K562 (cell line): ENCODE measurements around the gene PRR7. TPM values are rescaled to one million over a fixed set of nuclear protein-coding genes. Genes with fewer than 3 reads are reported as not detected.
A peak's percentile ranks its signal among the peaks of the same experiment; 100 is the strongest.

Experiments used
- ATAC-seq: fragments of 200-7000 bp; cut with Tn5 transposase; 3 replicates; pipeline ENCODE4 v1.9.1; 2020; ENCODE audit warnings: moderate library complexity
- BruUV-seq: library from RNA; stranded (reverse); fragments of 400-500 nt; replicated peaks from 2 replicates; lab custom pipeline; 2021; lab: Mats Ljungman, UMichigan
- CTCF ChIA-PET: fragments of 300-600 bp; formaldehyde crosslinking; extraction: SDS; loops from one replicate; lab custom pipeline; 2021; ENCODE audit warnings: low intra/inter-chr PET ratio; lab: Yijun Ruan, JAX
- POLR2A ChIA-PET: fragments of 300-600, 350-650 bp; sonication (Branson Sonifier 250); formaldehyde crosslinking; extraction: SDS; loops from one replicate; lab custom pipeline; 2021; ENCODE audit warnings: antibody characterized with exemption, inconsistent platforms; lab: Yijun Ruan, JAX
- DNase-seq, 4 experiments: peaks; one replicate each; pipeline versions ENCODE4 v3.0.0 to v3.0.0-alpha.2; 2011 to 2018; ENCODE audit warnings: low spot score in 3 of 4, mixed read lengths in 3 of 4; ENCODE audit errors: extremely low read depth in 1 of 4
- FAIRE-seq: peaks from 2 replicates; lab custom pipeline; 2011; peaks lifted over from hg19 to GRCh38; lab: Jason Lieb, UNC
- H2AFZ ChIP-seq: 2 replicates; pipeline ENCODE4 v1.6.0; 2011; ENCODE audit warnings: low read depth, low read length, control low read depth, inconsistent platforms
- H3K27ac ChIP-seq: fragments of 200-600 bp; 3 replicates; pipeline ENCODE4 v1.8.0; 2011; ENCODE audit warnings: low read depth, mild to moderate bottlenecking, control low read depth, inconsistent platforms, low read length, moderate library complexity, mixed read lengths; ENCODE audit errors: extremely low read depth
- H3K27me3 ChIP-seq, 2 experiments: fragments of 300-600 bp in 1 of 2; 2 replicates in 1 of 2; 3 replicates in 1 of 2; pipeline versions ENCODE4 v1.6.0 to v1.8.0; 2011; ENCODE audit warnings: inconsistent platforms in 2 of 2, low read length in 2 of 2, mild to moderate bottlenecking in 1 of 2, mixed read lengths in 1 of 2, moderate library complexity in 1 of 2; ENCODE audit not compliant: control insufficient read depth in 2 of 2, insufficient read depth in 2 of 2
- H3K36me3 ChIP-seq: fragments of 300-600 bp; 3 replicates; pipeline ENCODE4 v1.8.0; 2011; ENCODE audit warnings: mild to moderate bottlenecking, low read length, inconsistent platforms; ENCODE audit not compliant: control insufficient read depth, insufficient read depth
- H3K4me1 ChIP-seq, 2 experiments: fragments of 200-600 bp in 1 of 2; replicated peaks in 1 of 2; 2 replicates in 1 of 2; 3 replicates in 1 of 2; pipeline versions ENCODE4 v1.5.1 to v1.8.0; 2011; ENCODE audit warnings: inconsistent platforms in 2 of 2, low read length in 2 of 2, mild to moderate bottlenecking in 1 of 2, mixed read lengths in 1 of 2, moderate library complexity in 1 of 2; ENCODE audit not compliant: control insufficient read depth in 2 of 2, insufficient read depth in 2 of 2
- H3K4me2 ChIP-seq: 2 replicates; pipeline ENCODE4 v1.6.1; 2011; ENCODE audit warnings: low read length, control low read depth, inconsistent platforms, mixed read lengths; ENCODE audit not compliant: insufficient read depth
- H3K4me3 ChIP-seq: fragments of 200-600 bp; sonication (generic), shearing (Covaris generic); 2 replicates; pipeline ENCODE4 v1.5.1; 2016; ENCODE audit warnings: control low read depth, inconsistent platforms
- H3K79me2 ChIP-seq: fragments of 200-600 bp; 3 replicates; pipeline ENCODE4 v1.8.0; 2011; ENCODE audit warnings: low read length, inconsistent platforms; ENCODE audit not compliant: control insufficient read depth, insufficient read depth
- H3K9ac ChIP-seq, 2 experiments: 2 replicates each; pipeline versions ENCODE4 v1.6.0 to v1.6.1; 2011; ENCODE audit warnings: low read depth in 2 of 2, low read length in 2 of 2, control low read depth in 1 of 2, inconsistent platforms in 1 of 2, mild to moderate bottlenecking in 1 of 2, mixed read lengths in 1 of 2; ENCODE audit not compliant: insufficient read depth in 1 of 2
- H3K9me1 ChIP-seq: one replicate; pipeline ENCODE4 v1.6.0; 2011; ENCODE audit warnings: inconsistent platforms, mild to moderate bottlenecking, low read length, moderate library complexity; ENCODE audit not compliant: control insufficient read depth, insufficient read depth
- H3K9me3 ChIP-seq: replicated peaks from 2 replicates; pipeline ENCODE4 v1.5.1; 2011; ENCODE audit warnings: low read depth, low read length, inconsistent platforms; ENCODE audit not compliant: control insufficient read depth, insufficient read depth
- H4K20me1 ChIP-seq: replicated peaks from 2 replicates; pipeline ENCODE4 v1.6.1; 2011; ENCODE audit warnings: low read length, inconsistent platforms, mixed read lengths; ENCODE audit not compliant: control insufficient read depth, insufficient read depth
- BACH1 ChIP-seq: fragments of 200-800 bp; sonication (Bioruptor generic); IDR thresholded peaks from 2 replicates; pipeline ENCODE4 v1.6.1; 2016; ENCODE audit warnings: missing genetic modification characterization, missing compliant biosample characterization
- CBFA2T2 ChIP-seq: fragments of 450-650 bp; conservative IDR thresholded peaks from 2 replicates; pipeline ENCODE4 v1.6.1; 2017; ENCODE audit warnings: mild to moderate bottlenecking
- CCNT2 ChIP-seq: IDR thresholded peaks from 2 replicates; pipeline ENCODE4 v1.6.1; 2011; ENCODE audit warnings: borderline replicate concordance, low read depth, mild to moderate bottlenecking, moderate library complexity, mixed read lengths, low read length; ENCODE audit not compliant: insufficient read length; ENCODE audit errors: extremely low read depth
- CREB1 ChIP-seq, 2 experiments: sonication (generic) in 1 of 2; formaldehyde crosslinking in 1 of 2; IDR thresholded peaks; 2 replicates each; pipeline versions ENCODE4 v1.6.1 to v1.8.0; 2012 to 2022; ENCODE audit warnings: inconsistent platforms in 1 of 2, mild to moderate bottlenecking in 1 of 2, missing genetic modification reagents in 1 of 2, moderate library complexity in 1 of 2
- MED1 ChIP-seq: sonication (generic); formaldehyde crosslinking; IDR thresholded peaks from 2 replicates; pipeline ENCODE4 v1.8.1; 2023; ENCODE audit warnings: missing genetic modification reagents, borderline replicate concordance
- NONO ChIP-seq, 2 experiments: fragments of 200-400 bp in 1 of 2; fragments of 450-650 bp in 1 of 2; formaldehyde crosslinking in 1 of 2; IDR thresholded peaks; 2 replicates each; pipeline ENCODE4 v1.6.1; 2017; ENCODE audit warnings: low read depth in 2 of 2, mild to moderate bottlenecking in 2 of 2, moderate library complexity in 2 of 2, low read length in 1 of 2
- POLR2G ChIP-seq: fragments of 200-400 bp; formaldehyde crosslinking; IDR thresholded peaks from 2 replicates; pipeline ENCODE4 v1.6.1; 2017; ENCODE audit warnings: low read depth, mild to moderate bottlenecking, antibody characterized with exemption, low read length, moderate library complexity
- POLR3A ChIP-seq: IDR thresholded peaks from 2 replicates; pipeline ENCODE4 v1.6.1; 2011; ENCODE audit warnings: borderline replicate concordance, mild to moderate bottlenecking, moderate library complexity; ENCODE audit not compliant: insufficient read length, insufficient read depth; ENCODE audit errors: extremely low read depth
- RBFOX2 ChIP-seq: fragments of 200-400 bp; formaldehyde crosslinking; IDR thresholded peaks from 2 replicates; pipeline ENCODE4 v1.6.1; 2017; ENCODE audit warnings: low read depth, mild to moderate bottlenecking, low read length, moderate library complexity
- SUPT5H ChIP-seq: fragments of 450-650 bp; IDR thresholded peaks from 2 replicates; pipeline ENCODE4 v1.6.1; 2016
- TFAP4 ChIP-seq: sonication (generic); formaldehyde crosslinking; IDR thresholded peaks from 2 replicates; pipeline ENCODE4 v1.8.0; 2022; ENCODE audit warnings: missing genetic modification reagents, mild to moderate bottlenecking, moderate library complexity, borderline replicate concordance
- TFE3 ChIP-seq: fragments of 450-650 bp; formaldehyde crosslinking; IDR thresholded peaks from 2 replicates; pipeline ENCODE4 v1.4.0; 2020; ENCODE audit warnings: mild to moderate bottlenecking, mixed read lengths
- VEZF1 ChIP-seq: fragments of 200-800 bp; sonication (Bioruptor generic); IDR thresholded peaks from 2 replicates; pipeline ENCODE4 v1.6.1; 2017; ENCODE audit warnings: missing genetic modification characterization, missing compliant biosample characterization
- ZNF282 ChIP-seq: sonication (generic); formaldehyde crosslinking; IDR thresholded peaks from 2 replicates; pipeline ENCODE4 v1.8.1; 2023; ENCODE audit warnings: missing genetic modification reagents
- WGBS: fragments of 100-300 bp; shearing (Covaris generic); methylation state at CpG from one replicate; pipeline ENCODE4 v1.1.6; 2016; ENCODE audit warnings: low coverage, mixed read lengths; ENCODE audit not compliant: insufficient coverage; ENCODE audit errors: missing lambda C conversion rate; 5-methylcytosine and 5-hydroxymethylcytosine counted together
- in situ Hi-C: fragments of 300-500 bp; cut with MboI; formaldehyde crosslinking; loops from 4 replicates; pipeline ENCODE4 v1.15.0; 2018; ENCODE audit warnings: inconsistent platforms, mixed read lengths
- intact Hi-C: fragments of 100-400 bp; cut with micrococcal nuclease; formaldehyde crosslinking; loops from 2 replicates; pipeline ENCODE4 v1.14.2; 2022
- polyA plus RNA-seq, 8 experiments: library from polyadenylated mRNA; depleted of rRNA in 4 of 8; stranded (reverse) in 5 of 8; unstranded in 3 of 8; fragments of >200 nt; fragmentation: Nextera tagmentation in 2 of 8; fragmentation: Illumina TruSeq in 1 of 8; extraction: Ambion mirVana in 2 of 8; extraction: Trizol in 1 of 8; gene quantifications; 2 replicates each; pipeline versions ENCODE4 v1.2.1 to v1.2.3, GENCODE V29; 2011 to 2014; ENCODE audit warnings: inconsistent platforms in 1 of 8, missing spikeins in 1 of 8
- total RNA-seq, 7 experiments: library from RNA; depleted of rRNA in 6 of 7; stranded (reverse); fragments of >200 nt in 6 of 7; fragmentation: Illumina TruSeq in 2 of 7; extraction: Trizol in 2 of 7; gene quantifications; 2 replicates each; pipeline versions ENCODE4 v1.2.1 to v1.2.3, GENCODE V29; 2011 to 2021; ENCODE audit warnings: low replicate concordance in 1 of 7

Gene PRR7
- total and polyA plus RNA-seq, 9 of the 15 experiments (the other 6 are each of a cell fraction or from before 2014, with no cell fraction given), result 0.80 to 11.3 (median 10.4) TPM; not detected in 4

GRCh38 chr5:177454397-177455035, 7.9 kb downstream of the PRR7 start (continued):
- peak; percentile 71 for TF ChIP-seq VEZF1
- no peak for TF ChIP-seq POLR2G
- no peak for TF ChIP-seq ZNF282
- peak; percentile 73 for TF ChIP-seq CCNT2
- TF ChIP-seq POLR3A, result no peak
- TF ChIP-seq RBFOX2, result no peak

- peak overlapping the region; percentile 88 for H3K4me2 ChIP-seq
- ChIA-PET CTCF (interaction anchor here (0.6 to 6.2 kb wide), 9 partner anchors 44 to 384 kb away, joined by 3 to 107 read pairs (median 8); no protein-coding TSS in a partner anchor), POLR2A (interaction anchor here (0.6 to 2.0 kb wide), 26 partner anchors 8 to 1014 kb away, joined by 3 to 13 read pairs (median 3); partner anchors contain the start of genes MXD3 and PRR7)
- peak overlapping the region; percentile 91 for H3K27ac ChIP-seq
- H3K27me3 ChIP-seq, result no peaks in the 10 kb centered on the region
- H3K4me1 ChIP-seq, result peaks cover 0 to 61% of the 10 kb centered on the region in 2 experiments; a peak in 3 of 5 replicates
- H3K4me3 ChIP-seq, result peak overlapping the region; percentile 88
- FAIRE-seq (peak; percentile 87), DNase-seq (peak; percentile 81 to 93 (median 86)), ATAC-seq (peak; percentile 77)
- peaks cover 10% of the 10 kb centered on the region; the same call in 2 of the 3 replicates for H3K79me2 ChIP-seq
- H3K9me1 ChIP-seq, result peaks cover 3% of the 10 kb centered on the region
- no TSS peak for BruUV-seq
- in situ Hi-C loops, result loop anchor here (10.0 kb wide), 1 partner anchor 340 kb away; no protein-coding TSS in a partner anchor
- H3K36me3 ChIP-seq, result peaks cover 31% of the 10 kb centered on the region; the same call in 1 of the 3 replicates
- H2AFZ ChIP-seq, result peak overlapping the region; percentile 94
- H4K20me1 ChIP-seq, result peaks cover 16% of the 10 kb centered on the region; the same call in 1 of the 2 replicates
- intact Hi-C loops, result loop anchor here (2.0 kb wide), 1 partner anchor 28 kb away; the partner anchor contains the start of gene GRK6
- no peaks in the 10 kb centered on the region for H3K9me3 ChIP-seq
- WGBS, result under 1% methylated on average over 53 of the region's 80 CpGs
- peak overlapping the region; percentile 69 to 97 for H3K9ac ChIP-seq
- no peak for TF ChIP-seq CBFA2T2
- peak; percentile 62; the same call in 1 of the 2 replicates for TF ChIP-seq TFAP4 (CRISPR knock-in tag)
- no peak for TF ChIP-seq TFE3 (CRISPR knock-in tag)
- TF ChIP-seq MED1 (CRISPR knock-in tag), result 0 out of 2 replicates have a peak, but pooled peaks have one; percentile 44
- TF ChIP-seq BACH1 (tag), result no peak
- peak; percentile 38 to 83; a peak in 3 of 4 replicates for TF ChIP-seq NONO (IDR thresholded peaks at IDR 0.05; ENCODE audit: low read depth in 2 of 2, low read length in 1 of 2)
- TF ChIP-seq SUPT5H, result peak; percentile 60; the same call in 1 of the 2 replicates
- peak; percentile 61 for TF ChIP-seq CREB1 (IDR thresholded peaks at IDR 0.05)
- TF ChIP-seq CREB1 (CRISPR knock-in tag; IDR thresholded peaks at IDR 0.05), result no peak
Measured at GRCh38 chr5:177455036-177455660, 8.5 kb downstream of the PRR7 start.
